ENCODE data around the gene ZC3H13. TPM values are rescaled to one million over a fixed set of nuclear protein-coding genes. Genes with fewer than 3 reads are reported as not detected.

Gene ZC3H13
- total RNA-seq, 1 experiment from 2014 or later, result 61.9 TPM

DNA sequence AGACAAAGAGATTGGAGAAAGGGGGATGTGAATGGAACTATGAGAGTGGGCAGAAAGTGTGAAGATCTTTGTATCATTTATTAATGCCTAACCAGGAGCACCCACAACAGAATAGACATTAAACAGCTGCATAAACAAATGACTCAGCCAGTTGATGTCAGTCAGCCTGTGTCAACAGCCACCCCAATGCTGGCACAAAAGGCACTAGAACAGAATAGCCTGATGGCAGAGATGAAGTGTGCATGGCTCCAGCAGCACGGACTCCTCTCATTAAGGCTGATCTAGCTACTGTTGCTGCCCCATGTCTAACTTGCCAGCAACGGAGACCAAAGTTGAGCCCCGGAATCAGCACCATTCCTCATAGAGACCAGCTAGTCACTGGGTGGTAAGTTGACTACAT is 44.5 kb upstream of the ZC3H13 start:
- no peaks in the 10 kb centered on the region for H3K79me2 ChIP-seq (ENCODE audit: insufficient read depth, low read length)
- no peaks in the 10 kb centered on the region for H3K27me3 ChIP-seq (ENCODE audit: insufficient read depth, low read length)
- H2BK5ac ChIP-seq (ENCODE audit: insufficient read length, low read length), result no peak overlapping the region
- Mint-ChIP-seq H3K27me3 (ENCODE audit: low read depth) (peaks cover 1% of the 10 kb centered on the region; the same call in 1 of the 2 replicates), H3K27ac (no peak overlapping the region), H3K4me1 (peaks cover 1 to 4% of the 10 kb centered on the region in 2 experiments; a peak in 1 of 4 replicates), H3K9me3 (no peaks in the 10 kb centered on the region), H3K36me3 (ENCODE audit: insufficient read depth in 1 of 3, low read depth in 3 of 3) (no peaks in the 10 kb centered on the region), H3K4me3 (no peak overlapping the region)
- no peak overlapping the region for H2BK20ac ChIP-seq (ENCODE audit: low read depth, low read length, poor library complexity, severe bottlenecking)
- no peak overlapping the region for H4K8ac ChIP-seq (replicated peaks; ENCODE audit: insufficient read length, low read depth, low read length)
- no peaks in the 10 kb centered on the region for H3K79me1 ChIP-seq (ENCODE audit: insufficient read depth, low read depth, low read length, poor library complexity, severe bottlenecking)
- no peak overlapping the region for H3K56ac ChIP-seq (ENCODE audit: insufficient read length, low read depth, low read length)
- no peak overlapping the region for H2BK12ac ChIP-seq (ENCODE audit: insufficient read length, low read depth, low read length)
- H3K14ac ChIP-seq (ENCODE audit: insufficient read depth, low read length), result no peak overlapping the region
- TF ChIP-seq, protein P1, sequence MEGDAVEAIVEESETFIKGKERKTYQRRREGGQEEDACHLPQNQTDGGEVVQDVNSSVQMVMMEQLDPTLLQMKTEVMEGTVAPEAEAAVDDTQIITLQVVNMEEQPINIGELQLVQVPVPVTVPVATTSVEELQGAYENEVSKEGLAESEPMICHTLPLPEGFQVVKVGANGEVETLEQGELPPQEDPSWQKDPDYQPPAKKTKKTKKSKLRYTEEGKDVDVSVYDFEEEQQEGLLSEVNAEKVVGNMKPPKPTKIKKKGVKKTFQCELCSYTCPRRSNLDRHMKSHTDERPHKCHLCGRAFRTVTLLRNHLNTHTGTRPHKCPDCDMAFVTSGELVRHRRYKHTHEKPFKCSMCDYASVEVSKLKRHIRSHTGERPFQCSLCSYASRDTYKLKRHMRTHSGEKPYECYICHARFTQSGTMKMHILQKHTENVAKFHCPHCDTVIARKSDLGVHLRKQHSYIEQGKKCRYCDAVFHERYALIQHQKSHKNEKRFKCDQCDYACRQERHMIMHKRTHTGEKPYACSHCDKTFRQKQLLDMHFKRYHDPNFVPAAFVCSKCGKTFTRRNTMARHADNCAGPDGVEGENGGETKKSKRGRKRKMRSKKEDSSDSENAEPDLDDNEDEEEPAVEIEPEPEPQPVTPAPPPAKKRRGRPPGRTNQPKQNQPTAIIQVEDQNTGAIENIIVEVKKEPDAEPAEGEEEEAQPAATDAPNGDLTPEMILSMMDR (conservative IDR thresholded peaks at IDR 0.05), result no peak
- no peak overlapping the region for H3K27ac ChIP-seq (ENCODE audit: insufficient read length, low read depth, low read length)
- no peaks in the 10 kb centered on the region; the same call in 1 of the 2 replicates for H3K4me1 ChIP-seq (ENCODE audit: insufficient read depth, low read length)
- DNase-seq, result no peak
- no peak overlapping the region for H3K9ac ChIP-seq (ENCODE audit: extremely low read depth, insufficient read length, low read length)
- no peak overlapping the region for H2BK120ac ChIP-seq (ENCODE audit: low read depth, low read length, poor library complexity, severe bottlenecking)
- H3K18ac ChIP-seq (ENCODE audit: insufficient read length, low read depth, low read length), result no peak overlapping the region
- no peak overlapping the region for H3T11ph ChIP-seq (ENCODE audit: low read length)
- no peaks in the 10 kb centered on the region for H4K20me1 ChIP-seq (ENCODE audit: control insufficient read depth, insufficient read depth, insufficient read length)
- no peak overlapping the region for H3K4ac ChIP-seq (ENCODE audit: low read depth, low read length)
- no peak overlapping the region for H3K23ac ChIP-seq (ENCODE audit: insufficient read length, low read depth, low read length)
- no peak overlapping the region for H4K5ac ChIP-seq (ENCODE audit: insufficient read length, low read depth, low read length)
- no peaks in the 10 kb centered on the region for H3K23me2 ChIP-seq (ENCODE audit: insufficient read length, low read depth, low read length, poor library complexity, severe bottlenecking)
- H2BK15ac ChIP-seq (ENCODE audit: low read depth, low read length), result no peak overlapping the region
- no peaks in the 10 kb centered on the region for H3K9me3 ChIP-seq (ENCODE audit: control insufficient read depth, low read depth, low read length)
- H3K4me2 ChIP-seq (ENCODE audit: insufficient read depth, insufficient read length, low read length), result no peak overlapping the region
- no peak overlapping the region for H4K91ac ChIP-seq (ENCODE audit: insufficient read length, low read depth, low read length)
- H2AFZ ChIP-seq (ENCODE audit: low read length), result no peak overlapping the region
- H2AK5ac ChIP-seq (ENCODE audit: insufficient read length, low read length), result no peak overlapping the region
- no CpG with 5 or more reads among the region's 3 CpGs for WGBS (ENCODE audit: extremely low coverage, insufficient read length, low lambda C conversion rate)

Data from H9 (cell line).